ENCODE data around the gene SMOC1.

The SMOC1 gene

GRCh38 chr14:69982886-69983285, 103.7 kb downstream of the SMOC1 start:
- DNase-seq (ENCODE audit: low read depth): no peak

- DNase-seq (ENCODE audit: low read depth): no peak
Observed at GRCh38 chr14:69983317-69983716, 104.1 kb downstream of the SMOC1 start.

GRCh38 chr14:69985463-69985862, 106.2 kb downstream of the SMOC1 start:
- no peak for DNase-seq (ENCODE audit: low read depth)

- DNase-seq (ENCODE audit: low read depth): no peak
Observed at GRCh38 chr14:69986336-69986735, 107.1 kb downstream of the SMOC1 start.

- no peak for DNase-seq (ENCODE audit: low read depth)
Observed at GRCh38 chr14:69987406-69988121, 108.3 kb downstream of the SMOC1 start.

GRCh38 chr14:69988979-69989378, 109.8 kb downstream of the SMOC1 start:
- no peak for DNase-seq (ENCODE audit: low read depth)

GRCh38 chr14:69989622-69990021, 110.4 kb downstream of the SMOC1 start:
- no peak for DNase-seq (ENCODE audit: low read depth)

GRCh38 chr14:69990323-69990722, 111.1 kb downstream of the SMOC1 start:
- no peak for DNase-seq (ENCODE audit: low read depth)

GRCh38 chr14:69991422-69991821, 112.2 kb downstream of the SMOC1 start:
- DNase-seq (ENCODE audit: low read depth): no peak

- no peak for DNase-seq (ENCODE audit: low read depth)
Observed at GRCh38 chr14:69992564-69992963, 113.3 kb downstream of the SMOC1 start.

- no peak for DNase-seq (ENCODE audit: low read depth)
Observed at GRCh38 chr14:69993326-69993725, 114.1 kb downstream of the SMOC1 start.

- DNase-seq (ENCODE audit: low read depth): no peak
Observed at GRCh38 chr14:69994002-69994401, 114.8 kb downstream of the SMOC1 start.

GRCh38 chr14:69996216-69996615, 117.0 kb downstream of the SMOC1 start:
- DNase-seq (ENCODE audit: low read depth): no peak

GRCh38 chr14:69997849-69998248, 118.6 kb downstream of the SMOC1 start:
- no peak for DNase-seq (ENCODE audit: low read depth)

- no peak for DNase-seq (ENCODE audit: low read depth)
Observed at GRCh38 chr14:69999261-69999674, 120.1 kb downstream of the SMOC1 start.

- DNase-seq (ENCODE audit: low read depth): no peak
Observed at GRCh38 chr14:70000601-70001000, 121.4 kb downstream of the SMOC1 start.

- no peak for DNase-seq (ENCODE audit: low read depth)
Observed at GRCh38 chr14:70002589-70003346, 123.6 kb downstream of the SMOC1 start.

- no peak for DNase-seq (ENCODE audit: low read depth)
Observed at GRCh38 chr14:70004791-70005190, 125.6 kb downstream of the SMOC1 start.

GRCh38 chr14:70005281-70005805, 126.1 kb downstream of the SMOC1 start:
- DNase-seq (ENCODE audit: low read depth): no peak

- DNase-seq (ENCODE audit: low read depth): no peak
Observed at GRCh38 chr14:70006699-70007098, 127.5 kb downstream of the SMOC1 start.

GRCh38 chr14:70008284-70009262, 129.4 kb downstream of the SMOC1 start:
- DNase-seq (ENCODE audit: low read depth): no peak

GRCh38 chr14:70009961-70010360, 130.7 kb downstream of the SMOC1 start:
- no peak for DNase-seq (ENCODE audit: low read depth)

All from GM04503 (cell line).